GM12872 (cell line): ENCODE data around the gene TXNDC17.

Experiments
- CTCF ChIP-seq: IDR thresholded peaks from 3 replicates; pipeline ENCODE4 v1.5.1; 2011; ENCODE audit warnings: low read depth, mild to moderate bottlenecking, low read length, moderate library complexity; ENCODE audit not compliant: insufficient read depth

Gene TXNDC17

GRCh38 chr17:6640536-6641246 lies at the start of gene TXNDC17, which contains the start of gene KIAA0753:
Gene TXNDC17 (plus strand): TSS chr17:6641060. CDS start chr17:6641083, 23 bp downstream.
Gene KIAA0753 (minus strand): TSS chr17:6640711. CDS start chr17:6635103, 5,608 bp downstream.
- TF ChIP-seq CTCF, result no peak

GRCh38 chr17:6591599-6592158 lies 49.2 kb upstream of the TXNDC17 start:
- no peak for TF ChIP-seq CTCF

GRCh38 chr17:6592173-6592572 lies 48.7 kb upstream of the TXNDC17 start:
- TF ChIP-seq CTCF, result no peak

- TF ChIP-seq CTCF, result no peak
Measured at GRCh38 chr17:6596081-6596480, 44.8 kb upstream of the TXNDC17 start.

GRCh38 chr17:6596511-6596910 lies 44.3 kb upstream of the TXNDC17 start:
- TF ChIP-seq CTCF, result no peak

GRCh38 chr17:6596941-6597340 lies 43.9 kb upstream of the TXNDC17 start:
- no peak for TF ChIP-seq CTCF

- no peak for TF ChIP-seq CTCF
Measured at GRCh38 chr17:6597727-6598126, 43.1 kb upstream of the TXNDC17 start.
